PC-9 (cell line): ENCODE results near the gene ARFGAP1.

Source experiments
- CTCF ChIP-seq: fragments of 200-600 bp; sonication (generic); conservative IDR thresholded peaks from 2 replicates; pipeline ENCODE4 v1.6.1; 2017; ENCODE audit warnings: mixed run types, antibody characterized with exemption, mild to moderate bottlenecking, moderate library complexity
- EZH2 ChIP-seq: fragments of 200-600 bp; sonication (generic); IDR thresholded peaks from 2 replicates; pipeline ENCODE4 v1.8.0; 2017; ENCODE audit warnings: antibody characterized with exemption, low read depth

- TF ChIP-seq CTCF (no peak), EZH2 (no peak)
These were observed 3.2 kb downstream of the ARFGAP1 start for GRCh38 chr20:63275825-63276224.
